A549 (cell line): Measurements from ENCODE around the gene OR4K14. TPM values are rescaled to one million over a fixed set of nuclear protein-coding genes. Genes with fewer than 3 reads are reported as not detected.
"Not testable (repeated sequence)": the region's sequence is repeated elsewhere in the genome, so short reads cannot be mapped to it uniquely, and the experiment has no call there.

ENCODE experiments used
- ATAC-seq, 2 experiments: fragments of 200-7000 bp in 1 of 2; fragments of >200 bp in 1 of 2; cut with Nextera tagmentation in 1 of 2; cut with Tn5 transposase in 1 of 2; 3 replicates each; pipeline versions ENCODE4 v1.8.0 to v1.9.1; 2018 to 2020; ENCODE audit warnings: mild to moderate bottlenecking in 1 of 2, moderate library complexity in 1 of 2
- CTCF ChIA-PET: fragments of 300-600 bp; sonication (Branson Sonifier 250); formaldehyde crosslinking; extraction: SDS; loops from one replicate; lab custom pipeline; 2021; ENCODE audit warnings: antibody characterized with exemption, inconsistent platforms; lab: Yijun Ruan, JAX
- POLR2A ChIA-PET: fragments of 350-600 bp; formaldehyde crosslinking; extraction: SDS; loops from one replicate; lab custom pipeline; 2021; ENCODE audit warnings: antibody characterized with exemption, inconsistent platforms; lab: Yijun Ruan, JAX
- DNase-seq, 2 experiments: peaks; one replicate each; pipeline versions ENCODE4 v3.0.0 to v3.0.0-alpha.2; 2011 to 2016; ENCODE audit warnings: low read depth in 1 of 2, low spot score in 1 of 2
- FAIRE-seq: peaks from 2 replicates; lab custom pipeline; 2011; peaks lifted over from hg19 to GRCh38; lab: Jason Lieb, UNC
- H3K27ac ChIP-seq, 2 experiments: fragments of >200 bp; sonication (Bioruptor Twin); formaldehyde crosslinking; 3 replicates each; pipeline ENCODE4 v1.5.1; 2016 to 2017
- H3K4me1 ChIP-seq: fragments of >200 bp; sonication (Bioruptor Twin); formaldehyde crosslinking; 3 replicates; pipeline ENCODE4 v1.6.1; 2016
- H3K4me2 ChIP-seq: fragments of >200 bp; sonication (Bioruptor Twin); formaldehyde crosslinking; 3 replicates; pipeline ENCODE4 v1.6.1; 2016
- H3K4me3 ChIP-seq: fragments of >200 bp; sonication (Bioruptor Twin); formaldehyde crosslinking; 3 replicates; pipeline ENCODE4 v1.5.1; 2016
- H3K9me3 ChIP-seq: fragments of >200 bp; sonication (Bioruptor Twin); formaldehyde crosslinking; 3 replicates; pipeline ENCODE4 v1.6.1; 2016
- CEBPB ChIP-seq, 2 experiments: fragments of >200 bp in 1 of 2; sonication (Bioruptor Twin) in 1 of 2; formaldehyde crosslinking in 1 of 2; IDR thresholded peaks; 2 replicates each; pipeline ENCODE4 v1.6.1; 2012 to 2016
- EHF ChIP-seq: fragments of 250-450 bp; sonication (Bioruptor Pico); IDR thresholded peaks from 2 replicates; pipeline ENCODE4 v1.5.0; 2020; ENCODE audit warnings: mild to moderate bottlenecking
- ESRRA ChIP-seq: fragments of 150-350 bp; IDR thresholded peaks from 2 replicates; pipeline ENCODE4 v1.6.1; 2014; ENCODE audit warnings: mild to moderate bottlenecking, low read length, borderline replicate concordance
- FOSB ChIP-seq: fragments of 250-450 bp; sonication (Bioruptor Pico); IDR thresholded peaks from 2 replicates; pipeline ENCODE4 v1.5.0; 2020; ENCODE audit warnings: mild to moderate bottlenecking, moderate library complexity
- FOSL2 ChIP-seq, 2 experiments: fragments of 450-650 bp in 1 of 2; fragments of >200 bp in 1 of 2; sonication (Bioruptor Twin) in 1 of 2; formaldehyde crosslinking; IDR thresholded peaks; 2 replicates each; pipeline versions ENCODE4 v1.5.0 to v1.6.1; 2016 to 2020; ENCODE audit warnings: mild to moderate bottlenecking in 1 of 2, moderate library complexity in 1 of 2
- GATA3 ChIP-seq: IDR thresholded peaks from 2 replicates; pipeline ENCODE4 v1.6.1; 2012; ENCODE audit warnings: borderline replicate concordance
- HDAC2 ChIP-seq: fragments of 200-600 bp; sonication (generic); IDR thresholded peaks from 2 replicates; pipeline ENCODE4 v1.6.1; 2016
- HOXA7 ChIP-seq: fragments of 250-450 bp; sonication (Bioruptor Pico); IDR thresholded peaks from 2 replicates; pipeline ENCODE4 v1.5.0; 2020; ENCODE audit warnings: mild to moderate bottlenecking, moderate library complexity
- HOXB13 ChIP-seq: fragments of 250-450 bp; sonication (Bioruptor Pico); IDR thresholded peaks from 2 replicates; pipeline ENCODE4 v1.5.0; 2020; ENCODE audit warnings: low read depth, mild to moderate bottlenecking, moderate library complexity
- HOXB5 ChIP-seq: fragments of 250-450 bp; sonication (Bioruptor Pico); IDR thresholded peaks from 2 replicates; pipeline ENCODE4 v1.5.0; 2020; ENCODE audit warnings: mild to moderate bottlenecking, moderate library complexity
- KDM1A ChIP-seq: fragments of 200-600 bp; sonication (generic); IDR thresholded peaks from 2 replicates; pipeline ENCODE4 v1.6.1; 2016; ENCODE audit warnings: low read depth, mild to moderate bottlenecking
- MYC ChIP-seq: IDR thresholded peaks from 2 replicates; pipeline ENCODE4 v1.6.1; 2012; ENCODE audit warnings: mild to moderate bottlenecking, inconsistent platforms, low read length, improper control_type of control experiment, borderline replicate concordance
- NFE2L2 ChIP-seq: fragments of 150-350 bp; conservative IDR thresholded peaks from 2 replicates; pipeline ENCODE4 v1.6.1; 2014; ENCODE audit warnings: low read length
- RARB ChIP-seq: fragments of 250-450 bp; sonication (Bioruptor Pico); IDR thresholded peaks from 2 replicates; pipeline ENCODE4 v1.8.0; 2021; ENCODE audit warnings: mild to moderate bottlenecking, moderate library complexity
- RFX5 ChIP-seq: fragments of 450-650 bp; IDR thresholded peaks from 2 replicates; pipeline ENCODE4 v1.7.1; 2014; ENCODE audit warnings: antibody characterized with exemption, mild to moderate bottlenecking, moderate library complexity
- SMC3 ChIP-seq: fragments of >200 bp; sonication (Bioruptor Twin); formaldehyde crosslinking; IDR thresholded peaks from 3 replicates; pipeline ENCODE4 v1.6.1; 2018; ENCODE audit warnings: inconsistent platforms
- TP53 ChIP-seq: fragments of 250-450 bp; sonication (Bioruptor Pico); IDR thresholded peaks from 2 replicates; pipeline ENCODE4 v1.5.0; 2021; ENCODE audit warnings: mild to moderate bottlenecking, moderate library complexity
- ZSCAN20 ChIP-seq: fragments of 250-450 bp; sonication (Bioruptor Pico); IDR thresholded peaks from 2 replicates; pipeline ENCODE4 v1.8.0; 2022; ENCODE audit warnings: mild to moderate bottlenecking, moderate library complexity
- WGBS: methylation state at CpG from one replicate; pipeline ENCODE4 v1.1.6; 2017; ENCODE audit errors: missing lambda C conversion rate; 5-methylcytosine and 5-hydroxymethylcytosine counted together
- polyA plus RNA-seq, 4 experiments: library from polyadenylated mRNA; depleted of rRNA in 3 of 4; stranded (reverse); fragments of >200 nt; fragmentation: RNase III in 1 of 4; extraction: RNeasy Plus Mini Kit Qiagen cat#74134 plus additional on column Dnase treatment in 1 of 4; gene quantifications; 2 replicates in 3 of 4; 3 replicates in 1 of 4; pipeline ENCODE4 v1.2.3, GENCODE V29; 2011 to 2017

The OR4K14 gene
- polyA plus RNA-seq, 2 of the 4 experiments (the other 2 are of a cell fraction): not detected

- no peak overlapping the region for H3K27ac ChIP-seq
- no peak overlapping the region for H3K4me3 ChIP-seq
- ATAC-seq (no peak), DNase-seq (no peak), FAIRE-seq (no peak)
- POLR2A ChIA-PET: no interaction called here
- CTCF ChIA-PET: no interaction called here
- H3K4me1 ChIP-seq: no peaks in the 10 kb centered on the region
- WGBS: 27% methylated on average over 1 of the region's 1 CpG
- H3K9me3 ChIP-seq: no peaks in the 10 kb centered on the region
- TF ChIP-seq HDAC2 (no peak), HOXB5 (no peak), KDM1A (no peak), FOSL2 (IDR thresholded peaks at IDR 0.05) (no peak), FOSL2 (CRISPR knock-in tag; IDR thresholded peaks at IDR 0.05) (no peak), HOXB13 (CRISPR knock-in tag) (no peak), GATA3 (no peak), TP53 (CRISPR knock-in tag) (no peak), MYC (no peak), RFX5 (no peak), ZSCAN20 (no peak), ESRRA (no peak), FOSB (CRISPR knock-in tag) (no peak), CEBPB (IDR thresholded peaks at IDR 0.05) (no peak), SMC3 (no peak), NFE2L2 (no peak), EHF (no peak), RARB (CRISPR knock-in tag) (no peak), HOXA7 (CRISPR knock-in tag) (no peak)
- no peak overlapping the region for H3K4me2 ChIP-seq
These were observed 44.3 kb downstream of the OR4K14 start for GRCh38 chr14:19974844-19975243.

GRCh38 chr14:19969735-19970134, 49.4 kb downstream of the OR4K14 start:
- ATAC-seq, DNase-seq, FAIRE-seq, POLR2A ChIA-PET, H3K4me3 ChIP-seq, H3K27ac ChIP-seq, H3K4me1 ChIP-seq, H3K4me2 ChIP-seq, H3K9me3 ChIP-seq, CTCF ChIA-PET: not testable (repeated sequence)
- WGBS: 31% methylated on average over 2 of the region's 2 CpGs

Other genes starting within 250 kb of the OR4K14 start
- gene OR4M1, start 245.8 kb downstream of the OR4K14 start, polyA plus RNA-seq (2011; rRNA removed): not detected in 2 replicates
- gene OR4M1, start 245.8 kb downstream of the OR4K14 start, polyA plus RNA-seq (2017; fragmentation: RNase III; extraction: RNeasy Plus Mini Kit Qiagen cat#74134 plus additional on column Dnase treatment): not detected in 3 replicates
- gene OR4N2, start 215.5 kb downstream of the OR4K14 start, polyA plus RNA-seq (2011; rRNA removed): not detected in 2 replicates
- gene OR4N2, start 215.5 kb downstream of the OR4K14 start, polyA plus RNA-seq (2017; fragmentation: RNase III; extraction: RNeasy Plus Mini Kit Qiagen cat#74134 plus additional on column Dnase treatment): not detected in 3 replicates
- not detected in 2 replicates for gene OR4K2, start 144.2 kb downstream of the OR4K14 start, polyA plus RNA-seq (2011; rRNA removed)
- gene OR4K2, start 144.2 kb downstream of the OR4K14 start, polyA plus RNA-seq (2017; fragmentation: RNase III; extraction: RNeasy Plus Mini Kit Qiagen cat#74134 plus additional on column Dnase treatment): not detected in 3 replicates
- not detected in 2 replicates for gene OR4K5, start 98.7 kb downstream of the OR4K14 start, polyA plus RNA-seq (2011; rRNA removed)
- not detected in 3 replicates for gene OR4K5, start 98.7 kb downstream of the OR4K14 start, polyA plus RNA-seq (2017; fragmentation: RNase III; extraction: RNeasy Plus Mini Kit Qiagen cat#74134 plus additional on column Dnase treatment)
- not detected in 2 replicates for gene OR4K1, start 88.4 kb downstream of the OR4K14 start, polyA plus RNA-seq (2011; rRNA removed)
- not detected in 3 replicates for gene OR4K1, start 88.4 kb downstream of the OR4K14 start, polyA plus RNA-seq (2017; fragmentation: RNase III; extraction: RNeasy Plus Mini Kit Qiagen cat#74134 plus additional on column Dnase treatment)
- gene OR4K15, start 43.7 kb downstream of the OR4K14 start, polyA plus RNA-seq (2011; rRNA removed): not detected in 2 replicates
- not detected in 3 replicates for gene OR4K15, start 43.7 kb downstream of the OR4K14 start, polyA plus RNA-seq (2017; fragmentation: RNase III; extraction: RNeasy Plus Mini Kit Qiagen cat#74134 plus additional on column Dnase treatment)
- gene OR4Q2, start 17.1 kb downstream of the OR4K14 start, polyA plus RNA-seq (2011; rRNA removed): not detected in 2 replicates
- gene OR4Q2, start 17.1 kb downstream of the OR4K14 start, polyA plus RNA-seq (2017; fragmentation: RNase III; extraction: RNeasy Plus Mini Kit Qiagen cat#74134 plus additional on column Dnase treatment): not detected in 3 replicates
- gene OR4K13, start 16.7 kb upstream of the OR4K14 start, polyA plus RNA-seq (2011; rRNA removed): not detected in 2 replicates
- gene OR4K13, start 16.7 kb upstream of the OR4K14 start, polyA plus RNA-seq (2017; fragmentation: RNase III; extraction: RNeasy Plus Mini Kit Qiagen cat#74134 plus additional on column Dnase treatment): not detected in 3 replicates
- not detected in 2 replicates for gene OR4L1, start 40.7 kb upstream of the OR4K14 start, polyA plus RNA-seq (2011; rRNA removed)
- not detected in 3 replicates for gene OR4L1, start 40.7 kb upstream of the OR4K14 start, polyA plus RNA-seq (2017; fragmentation: RNase III; extraction: RNeasy Plus Mini Kit Qiagen cat#74134 plus additional on column Dnase treatment)
- not detected in 2 replicates for gene OR4K17, start 91.4 kb upstream of the OR4K14 start, polyA plus RNA-seq (2011; rRNA removed)
- gene OR4K17, start 91.4 kb upstream of the OR4K14 start, polyA plus RNA-seq (2017; fragmentation: RNase III; extraction: RNeasy Plus Mini Kit Qiagen cat#74134 plus additional on column Dnase treatment): not detected in 3 replicates
- gene OR4N5, start 119.5 kb upstream of the OR4K14 start, polyA plus RNA-seq (2011; rRNA removed): not detected in 2 replicates
- not detected in 3 replicates for gene OR4N5, start 119.5 kb upstream of the OR4K14 start, polyA plus RNA-seq (2017; fragmentation: RNase III; extraction: RNeasy Plus Mini Kit Qiagen cat#74134 plus additional on column Dnase treatment)
- not detected in 2 replicates for gene OR11G2, start 171.6 kb upstream of the OR4K14 start, polyA plus RNA-seq (2011; rRNA removed)
- gene OR11G2, start 171.6 kb upstream of the OR4K14 start, polyA plus RNA-seq (2017; fragmentation: RNase III; extraction: RNeasy Plus Mini Kit Qiagen cat#74134 plus additional on column Dnase treatment): not detected in 3 replicates
- not detected in 2 replicates for gene OR11H6, start 204.4 kb upstream of the OR4K14 start, polyA plus RNA-seq (2011; rRNA removed)
- not detected in 3 replicates for gene OR11H6, start 204.4 kb upstream of the OR4K14 start, polyA plus RNA-seq (2017; fragmentation: RNase III; extraction: RNeasy Plus Mini Kit Qiagen cat#74134 plus additional on column Dnase treatment)
- not detected in 2 replicates for gene OR11H7, start 209.7 kb upstream of the OR4K14 start, polyA plus RNA-seq (2011; rRNA removed)
- gene OR11H7, start 209.7 kb upstream of the OR4K14 start, polyA plus RNA-seq (2017; fragmentation: RNase III; extraction: RNeasy Plus Mini Kit Qiagen cat#74134 plus additional on column Dnase treatment): not detected in 3 replicates
- gene OR11H4, start 220.0 kb upstream of the OR4K14 start, polyA plus RNA-seq (2011; rRNA removed): not detected in 2 replicates
- not detected in 3 replicates for gene OR11H4, start 220.0 kb upstream of the OR4K14 start, polyA plus RNA-seq (2017; fragmentation: RNase III; extraction: RNeasy Plus Mini Kit Qiagen cat#74134 plus additional on column Dnase treatment)